ENCODE measurements around the gene USP54. TPM values are rescaled to one million over a fixed set of nuclear protein-coding genes. Genes with fewer than 3 reads are reported as not detected.

USP54 gene
- total and polyA plus RNA-seq, 2 experiments from 2014 or later, result 4.2 to 6.8 TPM

GRCh38 chr10:73448384-73448783 is 142.8 kb downstream of the USP54 start:
- H3K36me3 ChIP-seq (ENCODE audit: low read depth), result peaks cover 35% of the 10 kb centered on the region
- TF ChIP-seq EZH2 (IDR thresholded peaks at IDR 0.05; ENCODE audit: insufficient read depth, poor library complexity, severe bottlenecking) (no peak), EZH2phosphoT487 (IDR thresholded peaks at IDR 0.05; ENCODE audit: insufficient read depth, low read depth) (no peak)
- no peaks in the 10 kb centered on the region for H3K9me2 ChIP-seq (ENCODE audit: insufficient read depth)
- H3K79me2 ChIP-seq (ENCODE audit: insufficient read depth), result no peaks in the 10 kb centered on the region
- no peaks in the 10 kb centered on the region for H4K20me1 ChIP-seq (ENCODE audit: insufficient read depth)
- H3K27ac ChIP-seq, result no peak overlapping the region
- no peak overlapping the region for H3K9ac ChIP-seq
- in situ Hi-C loops (cut with MboI), result no loop called here
- no peak for DNase-seq
- WGBS, 2 experiments (ENCODE audit: low coverage in 1 of 2, low lambda C conversion rate in 2 of 2, missing lambda C conversion rate in 2 of 2), result 43 to 67% methylated on average over 1 of the region's 1 CpG
- no peak overlapping the region for H3K4me3 ChIP-seq
- H3F3A ChIP-seq (ENCODE audit: insufficient read depth), result no peaks in the 10 kb centered on the region
- H2AFZ ChIP-seq, result no peak overlapping the region
- H3K9me3 ChIP-seq (ENCODE audit: low read depth), result no peaks in the 10 kb centered on the region
- H3K4me2 ChIP-seq (ENCODE audit: unreplicated experiment), result no peak overlapping the region
- no peaks in the 10 kb centered on the region for H3K27me3 ChIP-seq (replicated peaks; ENCODE audit: insufficient read depth)
- H3K4me1 ChIP-seq (ENCODE audit: insufficient read depth), result no peaks in the 10 kb centered on the region

Small RNA genes lying within 50 kb of the gene (small RNA-seq; reads per million reads assigned to genes)
- gene RNU6-883P (ENCODE audit: low read depth, low replicate concordance), result not detected

Other genes starting within 250 kb of the USP54 start
- 0.38 and 0.43 TPM in 2 replicates for gene CFAP70, start 232.5 kb downstream of the USP54 start, total RNA-seq (2014; rRNA removed; shearing (Covaris generic))
- gene CFAP70, start 232.5 kb downstream of the USP54 start, polyA plus RNA-seq (2016; fragmentation: Nextera tagmentation; extraction: Ambion mirVana), result 0.61 and 0.65 TPM in 2 replicates
- 118 and 152 TPM in 2 replicates for gene ANXA7, start 177.3 kb downstream of the USP54 start, total RNA-seq (2014; rRNA removed; shearing (Covaris generic))
- gene ANXA7, start 177.3 kb downstream of the USP54 start, polyA plus RNA-seq (2016; fragmentation: Nextera tagmentation; extraction: Ambion mirVana), result 167 and 178 TPM in 2 replicates
- 1.0 and 1.5 TPM in 2 replicates for gene MSS51, start 157.8 kb downstream of the USP54 start, total RNA-seq (2014; rRNA removed; shearing (Covaris generic))
- gene MSS51, start 157.8 kb downstream of the USP54 start, polyA plus RNA-seq (2016; fragmentation: Nextera tagmentation; extraction: Ambion mirVana), result 0.26 and 0.28 TPM in 2 replicates
- 29.5 and 37.6 TPM in 2 replicates for gene PPP3CB, start 95.3 kb downstream of the USP54 start, total RNA-seq (2014; rRNA removed; shearing (Covaris generic))
- 21.2 and 23.7 TPM in 2 replicates for gene PPP3CB, start 95.3 kb downstream of the USP54 start, polyA plus RNA-seq (2016; fragmentation: Nextera tagmentation; extraction: Ambion mirVana)
- 0.32 TPM in 1 of 2 replicates, not detected in the other for gene MYOZ1, start 50.1 kb upstream of the USP54 start, total RNA-seq (2014; rRNA removed; shearing (Covaris generic))
- gene MYOZ1, start 50.1 kb upstream of the USP54 start, polyA plus RNA-seq (2016; fragmentation: Nextera tagmentation; extraction: Ambion mirVana), result 0.39 and 0.44 TPM in 2 replicates
- 0.11 TPM in 1 of 2 replicates, not detected in the other for gene SYNPO2L, start 64.7 kb upstream of the USP54 start, total RNA-seq (2014; rRNA removed; shearing (Covaris generic))
- 0.33 and 0.34 TPM in 2 replicates for gene SYNPO2L, start 64.7 kb upstream of the USP54 start, polyA plus RNA-seq (2016; fragmentation: Nextera tagmentation; extraction: Ambion mirVana)
- gene AGAP5, start 106.8 kb upstream of the USP54 start, total RNA-seq (2014; rRNA removed; shearing (Covaris generic)), result 2.1 and 3.9 TPM in 2 replicates
- gene AGAP5, start 106.8 kb upstream of the USP54 start, polyA plus RNA-seq (2016; fragmentation: Nextera tagmentation; extraction: Ambion mirVana), result 0.75 and 0.80 TPM in 2 replicates
- gene SEC24C, start 153.0 kb upstream of the USP54 start, total RNA-seq (2014; rRNA removed; shearing (Covaris generic)), result 75.6 and 87.1 TPM in 2 replicates
- 30.6 and 31.4 TPM in 2 replicates for gene SEC24C, start 153.0 kb upstream of the USP54 start, polyA plus RNA-seq (2016; fragmentation: Nextera tagmentation; extraction: Ambion mirVana)
- 23.1 and 26.9 TPM in 2 replicates for gene CHCHD1, start 190.7 kb upstream of the USP54 start, total RNA-seq (2014; rRNA removed; shearing (Covaris generic))
- 66.3 and 73.0 TPM in 2 replicates for gene CHCHD1, start 190.7 kb upstream of the USP54 start, polyA plus RNA-seq (2016; fragmentation: Nextera tagmentation; extraction: Ambion mirVana)
- 44.4 and 61.5 TPM in 2 replicates for gene ZSWIM8, start 194.3 kb upstream of the USP54 start, total RNA-seq (2014; rRNA removed; shearing (Covaris generic))
- gene ZSWIM8, start 194.3 kb upstream of the USP54 start, polyA plus RNA-seq (2016; fragmentation: Nextera tagmentation; extraction: Ambion mirVana), result 24.3 and 25.5 TPM in 2 replicates
- 26.8 and 50.0 TPM in 2 replicates for gene NDST2, start 220.3 kb upstream of the USP54 start, total RNA-seq (2014; rRNA removed; shearing (Covaris generic))
- gene NDST2, start 220.3 kb upstream of the USP54 start, polyA plus RNA-seq (2016; fragmentation: Nextera tagmentation; extraction: Ambion mirVana), result 27.4 and 30.9 TPM in 2 replicates

Data from GM23248 (cell line).